B cell (primary cell): ENCODE data around the gene OVOL3. TPM values are rescaled to one million over a fixed set of nuclear protein-coding genes. Genes with fewer than 3 reads are reported as not detected.

Experiments
- ATAC-seq: fragments of 200-7000 bp; cut with Tn5 transposase; one replicate; pipeline ENCODE4 v1.10.0; 2021; ENCODE audit warnings: low read depth, mild to moderate bottlenecking, moderate number of reproducible peaks, moderate library complexity
- CTCF ChIA-PET: fragments of 350-600 bp; sonication (Branson Sonifier 250); formaldehyde crosslinking; loops from one replicate; lab custom pipeline; 2021; ENCODE audit warnings: antibody characterized with exemption, inconsistent platforms; lab: Charles Lee
- POLR2A ChIA-PET: fragments of 350-600 bp; sonication (Branson Sonifier 250); formaldehyde crosslinking; loops from one replicate; lab custom pipeline; 2021; ENCODE audit warnings: antibody characterized with exemption; lab: Charles Lee
- DNase-seq: peaks from one replicate; pipeline ENCODE4 v3.0.0; 2013
- H2AFZ ChIP-seq: 2 replicates; pipeline ENCODE4 v1.6.1; 2012; ENCODE audit warnings: mild to moderate bottlenecking, low read depth, low read length; ENCODE audit not compliant: insufficient read depth, poor library complexity, severe bottlenecking
- H3K27ac ChIP-seq, 2 donors: 1 replicate in 1 of 2; 2 replicates in 1 of 2; pipeline ENCODE4 v1.5.1; 2012 to 2013; ENCODE audit warnings: low read length in 2 of 2, mild to moderate bottlenecking in 2 of 2, moderate library complexity in 1 of 2
- H3K27me3 ChIP-seq, 4 experiments: fragments of 200-600 bp in 1 of 4; sonication (generic) in 1 of 4; replicated peaks in 1 of 4; 1 replicate in 2 of 4; 2 replicates in 2 of 4; pipeline versions ENCODE4 v1.6.1 to v1.7.0; 2013 to 2016; ENCODE audit warnings: low read length in 3 of 4, mild to moderate bottlenecking in 2 of 4, mixed read lengths in 1 of 4, moderate library complexity in 1 of 4; ENCODE audit not compliant: insufficient read depth in 4 of 4, control insufficient read depth in 3 of 4; ENCODE audit errors: control extremely low read depth in 1 of 4
- H3K36me3 ChIP-seq, 2 experiments: replicated peaks in 1 of 2; 1 replicate in 1 of 2; 2 replicates in 1 of 2; pipeline versions ENCODE4 v1.6.1 to v1.7.1; 2013; ENCODE audit warnings: low read length in 1 of 2; ENCODE audit not compliant: insufficient read depth in 2 of 2, control insufficient read depth in 1 of 2; ENCODE audit errors: control extremely low read depth in 1 of 2, extremely low read depth in 1 of 2
- H3K4me1 ChIP-seq, 2 donors: fragments of 200-600 bp in 1 of 2; sonication (generic) in 1 of 2; 1 replicate in 1 of 2; 2 replicates in 1 of 2; pipeline versions ENCODE4 v1.5.1 to v1.6.1; 2013 to 2017; ENCODE audit warnings: low read length in 2 of 2; ENCODE audit not compliant: control insufficient read depth in 2 of 2, insufficient read depth in 2 of 2
- H3K4me2 ChIP-seq: replicated peaks from 2 replicates; pipeline ENCODE3; 2012; ENCODE audit warnings: mild to moderate bottlenecking, low read depth, low read length; ENCODE audit not compliant: poor library complexity, severe bottlenecking
- H3K4me3 ChIP-seq, 5 experiments: fragments of 200-600 bp in 1 of 5; sonication (generic) in 1 of 5; 1 replicate in 3 of 5; 2 replicates in 2 of 5; pipeline versions ENCODE4 v1.5.1 to v1.7.0; 2011 to 2016; ENCODE audit warnings: low read length in 4 of 5, mild to moderate bottlenecking in 4 of 5, low read depth in 2 of 5, control low read depth in 1 of 5, moderate library complexity in 1 of 5; ENCODE audit not compliant: insufficient read depth in 1 of 5; ENCODE audit errors: control extremely low read depth in 1 of 5, extremely low read depth in 1 of 5
- H3K79me2 ChIP-seq: fragments of 200-600 bp; sonication (generic); one replicate; pipeline ENCODE4 v1.6.0; 2016; ENCODE audit warnings: low read length; ENCODE audit not compliant: control insufficient read depth, insufficient read depth
- H3K9ac ChIP-seq: fragments of 200-600 bp; sonication (generic); 2 replicates; pipeline ENCODE4 v1.6.1; 2017; ENCODE audit warnings: mild to moderate bottlenecking, low read length, moderate library complexity
- H3K9me3 ChIP-seq, 3 donors: one replicate each; pipeline versions ENCODE4 v1.6.1 to v1.7.1; 2013; ENCODE audit warnings: low read length in 2 of 3; ENCODE audit not compliant: control insufficient read depth in 2 of 3, insufficient read depth in 1 of 3; ENCODE audit errors: control extremely low read depth in 1 of 3
- H4K20me1 ChIP-seq: 2 replicates; pipeline ENCODE4 v1.6.0; 2012; ENCODE audit warnings: mild to moderate bottlenecking, low read length; ENCODE audit not compliant: insufficient read depth, control insufficient read depth, poor library complexity, severe bottlenecking
- H3K27ac Mint-ChIP-seq: one replicate; pipeline ENCODE4 v1.8.0; 2021; ENCODE audit warnings: mixed read lengths
- H3K27me3 Mint-ChIP-seq: one replicate; pipeline ENCODE4 v1.8.0; 2021; ENCODE audit warnings: mixed read lengths
- H3K4me1 Mint-ChIP-seq: one replicate; pipeline ENCODE4 v1.8.0; 2021; ENCODE audit warnings: mixed read lengths
- H3K4me3 Mint-ChIP-seq: one replicate; pipeline ENCODE4 v1.8.0; 2021; ENCODE audit warnings: mixed read lengths
- H3K9me3 Mint-ChIP-seq: one replicate; pipeline ENCODE4 v1.8.0; 2022; ENCODE audit warnings: mixed read lengths; ENCODE audit not compliant: insufficient read depth
- EZH2 ChIP-seq: IDR thresholded peaks from 2 replicates; pipeline ENCODE4 v1.6.1; 2012; ENCODE audit warnings: borderline replicate concordance, low read depth, mild to moderate bottlenecking, moderate library complexity, low read length; ENCODE audit not compliant: insufficient read depth, poor library complexity, severe bottlenecking
- WGBS: methylation state at CpG from one replicate; pipeline ENCODE4 v1.1.5; 2013; ENCODE audit warnings: missing lambda C conversion rate; ENCODE audit not compliant: insufficient coverage; 5-methylcytosine and 5-hydroxymethylcytosine counted together
- intact Hi-C: fragments of 100-400 bp; cut with micrococcal nuclease; formaldehyde crosslinking; loops from one replicate; pipeline ENCODE4 v1.10.0; 2022
- polyA plus RNA-seq: library from polyadenylated mRNA; depleted of rRNA; stranded (reverse); fragments of >200 nt; gene quantifications from 2 replicates; pipeline ENCODE4 v1.2.3, GENCODE V29; 2012
- total RNA-seq, 2 donors: library from RNA; stranded (reverse); fragments of 120-200 nt in 1 of 2; gene quantifications; 1 replicate in 1 of 2; 2 replicates in 1 of 2; pipeline versions ENCODE4 v1.2.3 to v1.2.4, GENCODE V29; 2013 to 2022
- TF ChIP-seq, protein P1 (sequence below): fragments of 200-600 bp; IDR thresholded peaks from one replicate; pipeline ENCODE4 v1.8.0; 2022; ENCODE audit warnings: antibody characterized with exemption, mild to moderate bottlenecking

Gene OVOL3
- total and polyA plus RNA-seq, 2 donors (not counting 1 experiment from before 2014, with no cell fraction given): not detected

DNA sequence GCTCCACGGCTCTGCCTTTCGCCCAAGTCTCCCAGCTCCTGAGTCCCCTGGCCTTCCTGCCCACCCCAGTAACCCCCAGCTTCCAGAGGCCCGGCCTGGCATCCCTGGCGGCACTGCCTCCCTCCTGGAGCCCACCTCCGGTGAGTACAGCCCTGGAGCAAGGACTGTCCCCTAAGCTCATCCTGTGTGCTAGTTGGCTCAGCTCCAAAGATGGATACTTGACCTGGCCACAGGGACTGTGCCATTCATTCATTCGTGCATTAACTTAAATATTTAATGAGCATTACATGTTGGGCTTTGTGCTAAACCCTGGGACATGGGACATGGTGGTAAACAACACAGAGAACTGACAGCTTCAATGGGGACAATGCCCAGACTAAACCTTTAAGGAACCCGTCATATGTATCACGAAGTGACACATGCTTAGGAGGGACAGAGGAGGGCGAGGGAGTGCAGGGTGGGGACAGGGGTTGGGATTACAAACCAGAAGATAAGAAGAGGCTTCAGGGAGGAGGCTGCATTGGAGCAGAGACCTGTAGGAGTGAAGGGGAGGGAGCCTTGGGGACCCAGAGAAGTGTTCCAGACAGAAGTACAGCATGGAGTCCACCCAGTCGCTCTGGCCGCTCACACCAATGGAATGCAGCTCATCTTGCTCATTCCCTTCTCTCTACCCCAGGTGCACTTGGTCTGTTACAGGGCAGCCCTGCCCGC is 6.9 kb upstream of the OVOL3 start:
- Mint-ChIP-seq H3K27me3 (no peaks in the 10 kb centered on the region), H3K4me1 (no peaks in the 10 kb centered on the region), H3K9me3 (no peaks in the 10 kb centered on the region), H3K4me3 (no peak overlapping the region), H3K27ac (no peak overlapping the region)
- no peaks in the 10 kb centered on the region for H3K27me3 ChIP-seq
- DNase-seq: no peak
- ChIA-PET POLR2A (no interaction called here), CTCF (interaction anchor here (1.4 to 1.6 kb wide), 2 partner anchors 14 to 50 kb away, joined by 4 to 7 read pairs; partner anchors contain the start of gene THAP8)
- no peaks in the 10 kb centered on the region for H4K20me1 ChIP-seq
- WGBS: 98% methylated on average over 11 of the region's 12 CpGs
- H3K36me3 ChIP-seq: no peaks in the 10 kb centered on the region
- H3K4me3 ChIP-seq: no peak overlapping the region
- intact Hi-C loops: no loop called here
- TF ChIP-seq EZH2: no peak
- TF ChIP-seq, protein P1, sequence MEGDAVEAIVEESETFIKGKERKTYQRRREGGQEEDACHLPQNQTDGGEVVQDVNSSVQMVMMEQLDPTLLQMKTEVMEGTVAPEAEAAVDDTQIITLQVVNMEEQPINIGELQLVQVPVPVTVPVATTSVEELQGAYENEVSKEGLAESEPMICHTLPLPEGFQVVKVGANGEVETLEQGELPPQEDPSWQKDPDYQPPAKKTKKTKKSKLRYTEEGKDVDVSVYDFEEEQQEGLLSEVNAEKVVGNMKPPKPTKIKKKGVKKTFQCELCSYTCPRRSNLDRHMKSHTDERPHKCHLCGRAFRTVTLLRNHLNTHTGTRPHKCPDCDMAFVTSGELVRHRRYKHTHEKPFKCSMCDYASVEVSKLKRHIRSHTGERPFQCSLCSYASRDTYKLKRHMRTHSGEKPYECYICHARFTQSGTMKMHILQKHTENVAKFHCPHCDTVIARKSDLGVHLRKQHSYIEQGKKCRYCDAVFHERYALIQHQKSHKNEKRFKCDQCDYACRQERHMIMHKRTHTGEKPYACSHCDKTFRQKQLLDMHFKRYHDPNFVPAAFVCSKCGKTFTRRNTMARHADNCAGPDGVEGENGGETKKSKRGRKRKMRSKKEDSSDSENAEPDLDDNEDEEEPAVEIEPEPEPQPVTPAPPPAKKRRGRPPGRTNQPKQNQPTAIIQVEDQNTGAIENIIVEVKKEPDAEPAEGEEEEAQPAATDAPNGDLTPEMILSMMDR: no peak
- ATAC-seq: no peak
- H3K27ac ChIP-seq: no peak overlapping the region
- no peak overlapping the region for H3K4me2 ChIP-seq
- peaks cover 0 to 6% (median 0%) of the 10 kb centered on the region in 3 donors for H3K9me3 ChIP-seq
- no peak overlapping the region for H2AFZ ChIP-seq
- H3K9ac ChIP-seq: no peak overlapping the region
- no peaks in the 10 kb centered on the region for H3K4me1 ChIP-seq
- no peaks in the 10 kb centered on the region for H3K79me2 ChIP-seq

DNA sequence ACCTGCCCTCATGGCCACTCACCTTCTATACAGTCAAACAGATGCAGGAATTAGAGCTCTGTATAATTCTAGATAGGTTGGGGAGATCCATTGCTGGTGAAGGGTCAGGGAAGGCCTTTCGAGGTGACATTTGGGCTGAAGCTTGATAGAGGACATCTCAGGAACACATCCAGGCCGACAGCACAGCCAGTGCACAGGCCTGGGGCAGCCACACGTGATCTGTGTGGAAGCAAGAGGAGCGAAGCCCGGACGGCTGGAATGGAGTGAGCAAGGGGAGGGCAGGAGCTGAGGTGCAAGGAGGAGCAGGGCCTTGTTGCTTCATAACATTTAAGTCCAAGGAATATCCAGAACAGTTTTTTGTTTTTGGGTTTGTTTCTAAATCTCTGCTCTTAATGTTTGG is 4.5 kb upstream of the OVOL3 start:
- TF ChIP-seq EZH2: no peak
- TF ChIP-seq, protein P1: no peak
- Histone ChIP-seq H3K9me3 (peaks cover 0 to 6% (median 0%) of the 10 kb centered on the region in 3 donors), H2AFZ (no peak overlapping the region), H3K27ac (no peak overlapping the region), H3K4me3 (no peak overlapping the region), H4K20me1 (no peaks in the 10 kb centered on the region), H3K27me3 (no peaks in the 10 kb centered on the region), H3K4me1 (no peaks in the 10 kb centered on the region), H3K36me3 (peaks cover 0 to 2% of the 10 kb centered on the region in 2 experiments), H3K9ac (no peak overlapping the region), H3K4me2 (no peak overlapping the region), H3K79me2 (no peaks in the 10 kb centered on the region)
- Mint-ChIP-seq H3K4me3 (no peak overlapping the region), H3K4me1 (no peaks in the 10 kb centered on the region), H3K9me3 (no peaks in the 10 kb centered on the region), H3K27ac (no peak overlapping the region), H3K27me3 (no peaks in the 10 kb centered on the region)
- WGBS: over 99% methylated on average over 6 of the region's 6 CpGs
- ATAC-seq (no peak), DNase-seq (no peak)
- ChIA-PET POLR2A (no interaction called here), CTCF (no interaction called here)
- intact Hi-C loops: no loop called here
